NCI-H1694 (cell line): ENCODE measurements around the gene SPEN.
"Not testable (repeated sequence)": the region's sequence is repeated elsewhere in the genome, so short reads cannot be mapped to it uniquely, and the experiment has no call there.

Experiments used
- DNase-seq: peaks from one replicate; lab custom pipeline; 2025; lab: John Stamatoyannopoulos, UW

SPEN gene

DNA sequence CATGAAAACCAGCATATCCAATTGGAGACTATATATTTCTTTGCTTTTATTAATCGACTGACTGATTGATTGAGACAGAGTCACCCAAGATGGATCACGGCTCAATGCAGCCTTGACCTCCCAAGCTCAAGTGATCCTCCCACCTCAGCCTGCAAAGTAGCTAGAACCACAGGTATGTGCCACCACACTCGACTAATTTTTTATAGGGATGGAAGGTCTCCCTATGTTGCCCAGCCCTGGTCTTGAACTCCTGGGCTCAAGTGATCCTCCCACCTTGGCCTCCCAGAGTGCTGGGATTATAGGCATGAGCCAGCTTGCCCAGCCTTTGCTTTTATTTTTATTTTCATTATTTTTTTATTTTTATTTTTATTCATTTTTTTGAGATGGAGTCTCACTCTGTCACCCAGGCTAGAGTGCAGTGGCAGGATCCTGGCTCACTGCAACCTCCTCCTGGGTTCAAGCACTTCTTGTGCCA lies 5.4 kb downstream of the SPEN start:
- DNase-seq, result no peak

DNA sequence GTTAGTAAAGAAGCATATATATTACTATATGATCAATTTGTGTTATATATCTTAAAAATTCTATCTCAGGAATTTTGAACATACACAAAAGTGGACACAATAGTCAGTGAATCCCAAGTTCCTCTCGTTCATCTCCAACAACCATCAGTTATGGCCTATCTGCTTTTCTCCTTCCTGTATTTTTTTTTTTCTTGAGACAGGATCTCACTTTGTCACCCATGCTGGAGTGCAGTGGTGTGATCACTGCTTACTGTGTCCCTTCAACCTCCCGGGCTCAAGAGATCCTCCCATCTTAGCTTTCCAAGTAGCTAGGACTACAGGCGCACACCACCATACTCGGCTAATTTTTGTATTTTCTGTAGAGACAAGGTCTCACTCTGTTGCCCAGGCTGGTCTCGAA lies 9.4 kb downstream of the SPEN start:
- DNase-seq, result no peak

DNA sequence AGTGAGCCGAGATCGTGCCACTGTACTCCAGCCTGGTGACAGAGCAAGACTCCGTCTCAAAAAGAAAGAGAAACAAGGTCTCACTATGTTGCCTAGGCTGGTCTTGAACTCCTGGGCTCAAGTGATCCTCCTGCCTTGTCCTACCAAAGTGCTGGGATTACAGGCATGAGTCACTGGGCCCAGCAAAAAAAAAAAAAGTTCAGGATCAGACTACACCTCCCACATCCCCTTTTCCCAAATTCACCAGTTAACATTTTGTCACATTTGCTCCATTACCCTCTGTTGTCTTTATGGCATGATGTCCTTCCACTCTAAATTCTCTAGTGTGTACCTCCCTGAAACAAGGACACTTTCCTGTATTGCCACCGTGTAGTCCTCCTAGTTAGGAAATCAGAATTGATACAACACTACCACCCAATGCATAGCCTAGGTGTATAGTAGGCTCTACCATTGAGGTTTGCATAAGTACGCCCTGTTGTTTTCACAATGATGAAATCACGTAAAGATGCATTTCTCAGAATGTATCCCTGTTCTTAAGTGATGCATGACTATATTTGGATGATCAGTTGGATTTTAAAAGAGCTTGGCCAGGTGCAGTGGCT lies 10.7 kb downstream of the SPEN start:
- no peak for DNase-seq

DNA sequence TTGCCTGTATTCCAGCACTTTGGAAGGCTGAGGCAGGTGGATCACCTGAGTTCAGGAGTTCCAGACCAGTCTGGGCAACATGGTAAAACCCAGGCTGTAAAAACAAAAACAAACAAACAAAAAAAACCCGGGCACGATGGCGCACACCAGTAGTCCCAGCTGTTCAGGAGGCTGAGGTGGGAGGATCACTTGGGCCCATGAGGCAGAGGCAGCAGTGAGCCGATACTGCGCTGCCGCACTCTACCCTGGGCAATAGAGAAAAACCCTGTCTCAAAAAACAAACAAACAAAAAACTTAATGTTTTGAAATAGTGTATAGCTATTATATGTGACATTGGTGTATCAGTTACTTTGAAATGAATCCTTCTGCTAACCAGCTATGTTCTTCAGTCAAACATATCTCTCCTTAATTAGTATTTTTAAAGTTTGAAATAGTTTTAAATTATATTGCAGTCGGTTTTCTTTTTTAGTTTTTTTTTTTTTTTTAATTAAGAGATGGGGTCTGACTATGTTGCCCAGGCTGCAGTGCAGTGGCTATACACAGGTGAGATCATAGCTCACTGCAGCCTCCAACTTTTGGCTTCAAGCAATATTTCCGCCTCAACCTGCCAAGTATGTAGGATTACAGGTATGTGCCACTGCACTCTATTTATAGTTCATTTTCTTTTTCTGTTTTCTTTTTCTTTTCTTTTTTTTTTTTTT lies 11.3 kb downstream of the SPEN start:
- no peak for DNase-seq

DNA sequence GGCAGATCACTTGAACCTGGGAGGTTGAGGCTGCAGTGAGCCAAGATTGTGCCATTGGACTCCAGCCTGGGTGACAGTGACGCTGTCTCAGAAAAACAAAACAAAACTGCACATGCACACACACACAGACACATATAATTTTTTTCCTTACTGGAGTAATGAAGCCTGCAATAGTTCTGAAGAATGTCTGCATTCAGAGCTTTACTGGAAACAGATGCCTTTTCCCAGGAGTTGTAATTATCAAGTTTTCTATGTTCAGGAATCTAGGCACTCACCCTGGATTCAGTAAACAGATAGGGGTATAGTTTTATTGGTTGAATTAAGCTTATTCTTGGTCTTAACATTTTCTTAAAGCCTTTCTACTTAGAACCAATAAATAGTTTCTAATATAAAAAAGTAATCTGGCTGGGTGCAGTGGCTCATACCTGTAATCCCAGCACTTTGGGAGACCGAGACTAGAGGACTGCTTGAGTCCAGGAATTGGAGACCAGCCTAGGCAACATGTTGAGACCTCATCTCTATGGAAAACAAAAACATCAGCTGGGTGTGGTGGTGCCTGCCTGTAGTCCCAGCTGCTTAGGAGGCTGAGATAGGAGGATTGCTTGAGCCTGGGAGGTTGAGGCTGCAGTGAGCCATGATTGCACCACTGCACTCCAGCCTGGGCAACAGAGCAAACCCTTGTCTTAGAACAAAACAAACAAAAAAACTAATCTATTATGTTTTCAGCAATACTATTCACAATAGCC lies 15.8 kb downstream of the SPEN start:
- DNase-seq, result no peak

DNA sequence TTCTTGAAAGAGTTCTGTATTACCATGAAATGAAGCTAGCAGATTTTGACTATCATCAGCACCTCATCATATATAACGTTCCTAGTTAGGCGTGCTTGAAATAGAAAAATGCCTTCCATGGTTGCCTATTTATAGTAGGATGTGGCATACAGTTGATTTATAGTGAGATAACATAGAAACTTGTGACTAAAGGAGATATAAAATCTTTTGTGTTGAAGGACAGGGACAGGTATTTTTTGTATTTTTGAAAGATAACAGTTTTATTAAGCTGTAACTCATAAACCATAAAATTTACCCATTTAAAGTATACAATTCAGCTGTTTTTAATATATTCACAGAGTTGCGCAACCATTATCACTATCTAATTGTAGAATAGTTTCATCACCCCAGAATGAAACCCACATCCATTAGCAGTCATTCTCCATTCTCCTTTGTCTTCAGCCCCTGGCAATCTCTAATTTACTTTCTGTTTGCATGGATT lies 19.3 kb downstream of the SPEN start:
- no peak for DNase-seq

DNA sequence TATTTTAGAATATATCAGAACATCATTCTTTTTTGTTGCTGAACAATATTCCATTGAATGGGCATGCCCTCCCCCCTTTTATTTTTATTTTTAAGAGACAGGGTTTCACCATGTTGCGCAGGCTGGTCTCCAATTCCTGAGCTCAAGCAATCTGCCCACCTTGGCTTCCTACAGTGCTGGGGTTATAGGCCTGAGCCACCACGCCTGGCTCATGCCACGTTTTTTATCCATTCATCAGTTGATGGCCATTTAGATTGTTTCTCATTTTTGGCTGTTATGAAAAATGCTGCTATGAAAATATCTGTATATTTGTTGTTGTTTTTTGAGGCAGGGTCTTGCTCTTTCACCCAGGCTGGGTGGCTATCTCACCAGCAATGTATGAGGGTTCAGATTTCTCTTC lies 19.8 kb downstream of the SPEN start:
- DNase-seq, result no peak

DNA sequence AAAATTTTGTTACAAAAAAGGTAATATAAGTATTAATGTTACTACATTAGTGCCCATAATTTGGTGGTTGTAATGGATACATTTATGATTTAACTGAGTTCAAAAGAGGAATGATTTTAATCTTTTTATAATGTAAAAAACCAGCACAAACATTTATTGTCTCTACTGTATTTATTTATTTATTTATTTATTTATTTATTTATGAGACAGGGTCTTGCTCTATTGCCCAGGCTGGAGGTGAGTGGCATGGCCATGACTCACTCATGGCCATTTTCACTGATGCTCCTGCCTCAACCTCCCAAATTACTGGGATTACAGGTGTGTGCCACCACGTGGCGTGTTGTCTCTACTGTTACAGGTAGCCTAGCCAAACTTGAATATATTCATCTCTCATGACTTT lies 21.9 kb downstream of the SPEN start:
- DNase-seq, result no peak

DNA sequence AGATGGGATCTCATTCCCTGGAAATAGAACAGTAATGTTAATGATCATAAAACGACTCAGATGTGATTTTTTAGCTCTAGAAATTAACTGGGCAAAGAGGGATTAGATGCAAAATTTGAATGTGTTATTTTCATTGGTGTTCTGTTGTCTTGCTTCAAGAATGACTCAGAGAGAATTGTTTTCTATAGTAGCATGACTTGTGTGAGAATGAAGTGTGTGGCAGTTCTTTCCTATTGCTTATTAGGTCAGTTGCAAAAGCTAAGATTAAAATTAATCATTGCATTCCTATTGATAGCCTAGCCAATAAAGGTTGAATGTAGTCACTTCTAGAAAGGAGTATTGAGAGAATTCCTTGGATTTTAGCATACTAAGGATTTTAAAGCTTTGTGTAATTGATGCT lies 22.9 kb downstream of the SPEN start:
- DNase-seq, result no peak

DNA sequence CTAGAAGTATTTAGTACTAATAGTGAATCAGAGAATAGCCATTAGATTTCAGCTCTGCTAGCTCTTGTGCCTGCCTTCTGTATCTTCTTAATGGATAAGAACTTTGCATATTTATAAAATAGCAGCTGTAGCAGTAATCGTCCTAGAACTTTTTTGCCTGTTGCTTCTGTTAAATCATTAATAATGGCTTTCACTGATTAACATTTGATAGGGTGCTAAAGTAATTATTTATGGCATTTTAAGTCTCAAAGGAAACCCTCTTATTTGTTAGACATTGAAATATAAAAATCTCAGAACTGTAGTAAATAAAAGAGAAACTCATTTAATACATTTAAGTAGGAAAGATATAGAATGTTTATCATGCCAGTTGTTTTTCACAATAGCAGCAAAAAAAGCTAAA lies 27.0 kb downstream of the SPEN start:
- DNase-seq, result no peak

DNA sequence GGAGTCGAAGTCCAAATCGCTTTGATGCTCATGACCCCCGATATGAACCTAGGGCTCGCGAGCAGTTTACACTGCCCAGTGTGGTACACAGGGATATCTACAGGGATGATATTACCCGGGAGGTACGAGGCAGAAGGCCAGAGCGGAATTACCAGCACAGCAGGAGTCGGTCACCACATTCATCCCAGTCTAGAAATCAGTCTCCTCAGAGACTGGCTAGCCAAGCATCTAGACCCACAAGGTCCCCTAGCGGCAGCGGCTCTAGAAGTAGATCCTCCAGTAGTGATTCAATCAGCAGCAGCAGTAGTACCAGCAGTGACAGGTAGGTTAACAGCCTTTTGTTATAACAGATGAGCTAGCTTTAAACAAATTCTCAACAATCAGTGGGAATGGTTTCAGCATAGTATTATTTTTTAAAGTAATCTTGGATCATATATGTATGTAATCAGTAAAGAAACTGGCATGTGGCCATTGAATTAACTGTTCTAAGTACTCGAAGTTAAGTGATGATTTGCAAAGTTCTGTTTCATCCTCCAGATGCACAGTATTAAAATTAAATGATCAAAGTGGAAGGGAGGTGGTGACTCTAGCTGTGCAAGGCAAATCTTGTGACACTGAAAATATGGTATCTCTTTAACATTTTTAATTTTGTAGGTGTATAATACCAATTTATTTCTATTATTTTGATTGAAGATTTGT lies 29.0 kb downstream of the SPEN start:
- DNase-seq, result no peak

DNA sequence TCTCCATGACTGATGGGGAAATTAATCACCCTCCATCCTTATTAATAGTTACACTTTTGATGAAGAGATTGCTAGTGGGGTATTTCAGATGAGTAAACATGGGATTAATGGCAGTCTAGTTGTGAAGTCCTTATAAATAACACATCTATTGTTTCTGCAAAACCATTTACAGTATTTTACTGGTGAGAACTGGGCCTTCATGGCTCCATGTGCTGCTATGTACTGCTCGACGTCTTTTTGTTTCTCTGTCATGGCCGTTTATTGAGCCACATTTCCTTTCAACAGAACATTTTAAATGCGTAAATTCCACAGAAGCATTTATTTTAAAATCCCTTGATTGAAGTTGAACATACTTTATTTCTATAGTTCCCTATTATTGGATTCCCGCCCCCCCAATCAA lies 34.5 kb downstream of the SPEN start:
- no peak for DNase-seq

DNA sequence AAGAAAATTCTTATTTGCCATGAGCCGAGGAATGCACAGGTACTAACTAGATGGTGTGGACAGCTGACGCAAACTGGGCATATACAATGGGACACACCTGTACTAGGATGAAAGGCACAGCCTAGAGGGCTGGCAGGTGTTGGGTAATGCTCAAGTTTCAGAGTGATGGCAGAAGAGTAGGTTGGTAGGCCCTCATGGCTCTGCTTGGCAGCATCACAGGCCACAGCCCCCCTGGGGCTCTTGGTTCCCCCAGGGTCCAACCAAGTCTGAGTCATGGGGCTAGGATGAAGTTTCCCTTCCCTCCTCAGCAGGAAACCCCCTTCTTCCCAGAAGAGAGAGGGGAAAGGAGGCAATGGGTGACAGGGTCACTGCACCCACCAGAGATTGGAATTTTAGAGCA lies 35.2 kb downstream of the SPEN start:
- DNase-seq, result no peak

DNA sequence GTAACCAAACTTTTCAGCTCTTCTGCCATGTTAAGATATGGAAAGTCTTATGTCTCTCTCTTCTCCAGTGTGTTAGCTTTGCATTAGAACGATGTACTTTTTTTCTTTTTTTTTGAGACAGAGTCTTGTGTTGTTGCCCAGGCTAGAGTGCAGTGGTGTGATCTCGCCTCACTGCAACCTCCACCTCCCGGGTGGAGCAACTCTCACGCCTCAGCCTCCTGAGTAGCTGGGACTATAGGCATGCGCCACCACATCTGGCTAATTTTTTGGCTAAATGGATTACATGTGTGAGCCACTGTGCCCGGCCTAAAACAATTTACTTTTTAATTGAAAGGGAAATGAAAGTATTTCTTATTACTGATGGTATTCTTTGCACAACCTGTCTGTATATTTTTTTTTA lies 35.8 kb downstream of the SPEN start:
- DNase-seq, result no peak

DNA sequence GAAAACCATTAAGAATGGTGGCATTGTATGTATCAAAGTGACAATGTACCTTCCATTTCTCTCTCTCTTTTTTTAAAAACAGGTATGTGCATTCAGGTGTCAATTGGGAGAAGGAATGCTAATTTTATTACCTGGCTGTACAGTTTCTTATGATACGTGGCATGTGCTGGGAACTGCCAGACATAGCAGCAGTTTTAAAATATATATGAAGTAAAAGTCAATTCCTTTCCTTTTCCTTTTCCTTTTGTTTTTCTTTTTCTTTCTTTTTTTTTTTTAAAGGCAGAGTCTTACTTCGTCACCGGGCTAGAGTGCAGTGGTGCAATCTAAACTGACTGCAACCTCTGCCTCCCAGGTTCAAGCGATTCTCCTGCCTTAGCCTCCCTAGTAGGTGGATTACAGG lies 37.0 kb downstream of the SPEN start:
- no peak for DNase-seq

DNA sequence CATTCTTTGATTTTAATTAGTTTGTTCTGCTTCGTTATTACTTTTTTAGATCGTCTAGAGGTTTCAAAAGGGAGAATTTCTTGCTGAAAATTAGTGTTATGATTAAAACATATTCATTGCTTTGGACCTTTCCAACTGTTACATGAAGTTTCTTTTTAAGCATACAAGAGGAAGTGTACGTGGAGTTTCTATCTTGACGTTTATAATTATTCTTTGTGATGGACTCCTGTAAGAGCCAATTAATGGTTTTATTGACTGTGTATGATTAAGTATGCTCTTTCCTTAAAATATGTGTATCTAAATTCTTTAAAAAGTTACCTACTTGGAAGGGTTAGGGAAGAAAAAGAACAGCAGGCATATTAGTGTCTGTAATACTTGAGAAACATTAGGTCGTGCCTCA lies 37.8 kb downstream of the SPEN start:
- no peak for DNase-seq

DNA sequence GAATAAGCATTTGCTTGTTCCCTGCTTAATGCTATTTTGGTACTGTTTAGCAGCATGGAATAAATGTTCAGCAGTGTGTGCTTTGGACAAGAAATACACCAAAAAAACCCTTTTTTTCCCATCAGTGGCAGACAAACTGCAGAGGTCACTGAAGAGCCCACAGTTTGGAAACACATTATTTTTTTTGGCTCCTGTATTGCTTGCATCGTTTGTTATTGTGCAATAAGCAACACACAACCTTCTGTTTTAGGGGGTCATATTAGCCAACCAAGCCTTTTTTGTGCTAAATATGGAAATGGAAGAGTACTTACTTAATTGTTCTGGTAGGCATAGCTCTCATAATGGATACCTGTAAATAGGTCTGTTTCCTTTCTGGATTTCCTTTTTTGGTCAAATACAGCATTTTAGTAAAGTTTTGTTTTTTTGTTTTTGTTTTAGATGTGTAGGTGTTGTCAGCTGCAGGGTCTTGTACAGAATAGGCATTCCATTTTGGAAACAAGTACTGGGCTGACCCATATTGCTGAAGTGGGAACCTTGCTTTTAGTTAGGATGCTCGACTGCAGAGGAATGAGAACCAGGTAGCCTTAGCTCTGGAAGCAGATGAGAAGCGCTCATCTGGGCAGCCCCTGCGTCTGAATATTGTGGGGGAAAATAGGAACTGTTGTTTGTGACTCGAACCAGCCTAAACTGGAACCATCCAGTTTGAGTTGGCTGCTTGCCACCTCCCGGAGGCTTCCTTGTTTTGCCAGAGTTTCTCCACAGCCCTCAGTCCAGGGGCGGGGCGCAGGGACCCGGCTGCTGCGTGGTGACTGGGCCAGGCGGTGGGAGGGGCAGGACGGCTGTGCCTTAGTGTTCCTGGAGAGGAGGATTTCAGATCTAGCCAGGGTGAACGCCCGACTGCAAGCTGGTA lies 38.4 kb downstream of the SPEN start:
- peak; percentile 56 for DNase-seq

DNA sequence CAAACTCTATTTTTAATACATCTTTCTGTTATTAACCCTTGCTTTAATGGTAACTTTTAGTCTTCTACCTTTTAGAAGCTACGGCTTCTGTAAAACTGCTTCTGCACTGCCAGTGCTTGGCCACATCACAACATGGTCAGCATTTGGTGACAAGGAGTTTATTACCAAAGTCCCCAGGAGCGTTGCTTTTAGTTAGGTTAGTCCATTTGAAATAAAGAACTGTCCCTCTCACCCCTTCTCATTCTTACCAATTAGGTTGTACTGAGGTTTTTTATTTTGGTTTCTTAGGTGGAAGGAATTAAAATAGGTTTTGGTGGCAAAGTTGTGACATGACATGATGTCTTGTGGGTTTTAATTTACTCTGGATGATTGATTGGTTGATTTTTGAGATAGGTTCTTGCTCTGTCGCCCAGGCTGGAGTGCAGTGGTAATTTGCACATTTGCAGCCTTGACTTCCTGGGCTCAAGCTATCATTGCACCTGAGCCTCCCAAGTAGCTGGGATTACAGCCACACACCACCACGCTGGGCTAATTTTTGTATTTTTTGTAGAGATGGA lies 39.2 kb downstream of the SPEN start:
- DNase-seq, result no peak

DNA sequence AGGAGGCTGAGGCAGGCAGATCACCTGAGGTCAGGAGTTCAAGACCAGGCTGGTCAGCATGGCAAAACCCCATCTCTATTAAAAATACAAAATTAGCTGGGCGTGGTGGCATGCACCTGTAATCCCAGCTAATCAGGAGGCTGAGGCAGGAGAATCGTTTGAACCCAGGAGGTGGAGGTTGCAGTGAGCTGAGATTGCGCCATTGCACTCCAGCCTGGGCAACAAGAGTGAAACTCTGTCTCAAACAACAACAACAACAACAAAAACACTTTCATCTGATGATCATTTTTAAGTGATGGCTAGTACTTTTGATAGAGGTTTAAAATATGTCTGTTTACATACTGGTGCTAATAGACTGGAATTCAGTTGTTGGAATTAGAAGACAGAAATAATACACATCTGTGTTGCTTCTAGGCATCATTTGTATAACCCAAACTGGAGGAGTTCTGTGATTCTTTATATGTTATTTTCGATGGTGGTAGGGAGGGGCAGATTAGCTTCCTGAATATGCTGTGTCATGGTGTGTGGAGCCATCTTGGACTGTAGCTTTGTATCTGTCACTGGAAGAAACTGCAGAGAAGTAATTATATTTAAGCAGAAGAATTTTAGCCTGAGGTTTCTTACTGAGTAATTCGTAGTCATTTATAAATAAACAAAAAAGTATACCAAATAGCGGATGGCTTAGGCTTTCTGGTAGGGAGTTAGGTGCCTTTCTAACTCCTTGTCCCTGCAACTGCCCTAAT lies 45.5 kb downstream of the SPEN start:
- DNase-seq, result not testable (repeated sequence)

DNA sequence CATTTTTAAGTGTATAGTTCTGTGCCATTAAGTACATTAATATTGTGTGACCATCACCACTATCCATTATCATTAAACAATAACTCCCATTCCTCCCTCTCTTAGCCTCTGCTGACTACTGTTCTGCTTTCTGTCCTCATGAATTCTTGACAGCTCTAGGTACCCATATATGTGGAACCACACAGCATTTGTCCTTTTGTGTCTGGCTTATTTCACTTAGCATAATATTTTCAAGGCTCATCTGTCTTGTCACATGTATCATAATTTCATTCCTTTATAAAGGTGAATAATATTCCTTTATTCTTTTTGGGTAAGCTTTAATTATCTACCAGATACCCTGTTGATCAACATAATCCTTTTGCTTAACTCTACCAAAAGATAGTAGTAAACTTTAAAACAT lies 47.7 kb downstream of the SPEN start:
- DNase-seq, result no peak
